Upper lobe of left lung (tissue), 6 donors: ENCODE results near the gene NOD1. TPM values are rescaled to one million over a fixed set of nuclear protein-coding genes. Genes with fewer than 3 reads are reported as not detected.

Source experiments
- ATAC-seq, 2 donors: fragments of 200-7000 bp; cut with Tn5 transposase; one replicate each; pipeline ENCODE4 v1.9.1; 2022; ENCODE audit warnings: mild to moderate bottlenecking in 2 of 2, moderate library complexity in 2 of 2; ENCODE audit not compliant: low FRiP score in 2 of 2
- DNase-seq, 2 donors: peaks; one replicate each; pipeline ENCODE4 v3.0.0-alpha.2; 2019 to 2020
- H3K27ac ChIP-seq, 4 donors: fragments of 200-600 bp; sonication (generic); one replicate each; pipeline ENCODE4 v1.5.1; 2016 to 2019
- H3K27me3 ChIP-seq, 4 donors: fragments of 200-600 bp; sonication (generic); one replicate each; pipeline ENCODE4 v1.5.1; 2017 to 2019
- H3K36me3 ChIP-seq, 4 donors: fragments of 200-600 bp; sonication (generic); one replicate each; pipeline ENCODE4 v1.5.1; 2016 to 2019
- H3K4me1 ChIP-seq, 4 donors: fragments of 200-600 bp; sonication (generic); one replicate each; pipeline ENCODE4 v1.5.1; 2018 to 2019
- H3K4me3 ChIP-seq, 4 donors: fragments of 200-600 bp; sonication (generic); one replicate each; pipeline ENCODE4 v1.5.1; 2017 to 2019; ENCODE audit warnings: mild to moderate bottlenecking in 2 of 4, moderate library complexity in 1 of 4
- H3K9me3 ChIP-seq, 4 donors: fragments of 200-600 bp; sonication (generic); one replicate each; pipeline ENCODE4 v1.5.1; 2018 to 2019
- EP300 ChIP-seq, 4 donors: sonication (generic); formaldehyde crosslinking; IDR thresholded peaks; one replicate each; pipeline ENCODE4 v1.5.1; 2017; ENCODE audit warnings: antibody characterized with exemption in 4 of 4, control low read depth in 2 of 4
- POLR2A ChIP-seq, 4 donors: fragments of 450-650 bp; IDR thresholded peaks; one replicate each; pipeline ENCODE4 v1.5.1; 2016 to 2017; ENCODE audit warnings: antibody characterized with exemption in 4 of 4, mild to moderate bottlenecking in 2 of 4
- POLR2AphosphoS5 ChIP-seq, 2 donors: sonication (generic); formaldehyde crosslinking; IDR thresholded peaks; one replicate each; pipeline ENCODE4 v1.5.1; 2017; ENCODE audit warnings: antibody characterized with exemption in 2 of 2
- WGBS, 2 donors: methylation state at CpG; one replicate each; pipeline ENCODE4 v1.1.5; 2017 to 2018; 5-methylcytosine and 5-hydroxymethylcytosine counted together
- total RNA-seq, 6 donors: library from RNA; depleted of rRNA in 4 of 6; stranded (reverse); fragments of >200 nt in 4 of 6; gene quantifications; one replicate each; pipeline versions ENCODE4 v1.1.0 to v1.2.1, GENCODE V29; 2016 to 2021
- TF ChIP-seq, protein P1 (sequence below), 6 experiments: fragments of 450-650 bp in 4 of 6; fragments of 200-600 bp in 2 of 6; sonication (generic) in 2 of 6; IDR thresholded peaks; one replicate each; pipeline ENCODE4 v1.5.1; 2016 to 2019; ENCODE audit warnings: antibody characterized with exemption in 6 of 6
- donor health status: DM: no; HTN: no; CAD: no; lungs with moderate emphysema.
- donor health status: DM: no; HTN: yes; CAD: no; lungs with severe emphysema.

The NOD1 gene
- total RNA-seq, 6 donors from 2014 or later = 24.7 to 71.2 (median 38.0) TPM

DNA sequence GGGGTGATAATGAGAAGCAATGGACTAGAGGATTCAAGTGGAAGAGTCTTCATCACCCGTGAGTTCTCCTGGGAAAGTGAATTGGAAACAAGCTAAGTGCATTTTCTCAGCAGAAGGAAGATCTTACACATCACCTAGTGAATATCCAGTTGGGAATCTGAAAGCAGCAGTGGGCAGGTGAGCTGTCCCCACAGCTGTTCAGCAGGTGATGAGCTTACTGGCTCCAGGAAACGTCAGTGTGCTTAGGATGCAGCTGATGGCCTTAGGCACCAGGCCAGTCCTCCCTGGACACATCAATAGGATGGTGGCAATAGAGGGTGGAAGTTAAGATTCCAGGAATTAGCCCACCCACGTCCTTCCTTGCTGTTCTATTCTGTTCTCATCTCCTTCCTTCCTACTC lies 66.7 kb downstream of the NOD1 start:
- ATAC-seq = no peak
- peaks cover 0 to 8% (median 2%) of the 10 kb centered on the region in 4 donors for H3K4me1 ChIP-seq
- WGBS, 2 donors = 70 to 76% methylated on average over 3 of the region's 3 CpGs

DNA sequence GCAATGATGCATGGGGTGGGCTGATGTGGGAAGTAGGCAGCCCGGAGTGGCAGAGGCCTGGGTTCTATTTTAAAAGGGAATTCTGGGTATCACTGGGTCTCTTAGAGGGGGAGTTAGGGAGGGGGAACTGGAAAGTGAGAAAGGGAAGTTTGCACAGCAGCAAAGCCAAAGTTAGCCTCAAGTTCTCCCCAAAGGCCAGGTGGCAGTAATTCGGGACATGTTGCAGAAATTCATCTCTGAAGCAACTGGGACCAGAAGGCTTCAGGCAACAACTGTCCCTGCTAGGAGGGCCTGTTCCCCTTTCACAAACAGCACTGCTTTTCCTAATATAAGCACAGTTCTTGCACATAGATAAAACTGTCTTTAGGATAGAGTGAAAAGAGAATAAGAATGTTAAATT lies 67.4 kb downstream of the NOD1 start:
- H3K4me3 ChIP-seq = no peak overlapping the region
- ATAC-seq (no peak), DNase-seq (no peak)
- H3K27me3 ChIP-seq = no peaks in the 10 kb centered on the region
- TF ChIP-seq POLR2AphosphoS5 (IDR thresholded peaks at IDR 0.05) (no peak), POLR2A (IDR thresholded peaks at IDR 0.05) (no peak), EP300 (IDR thresholded peaks at IDR 0.05) (no peak)
- TF ChIP-seq, protein P1, sequence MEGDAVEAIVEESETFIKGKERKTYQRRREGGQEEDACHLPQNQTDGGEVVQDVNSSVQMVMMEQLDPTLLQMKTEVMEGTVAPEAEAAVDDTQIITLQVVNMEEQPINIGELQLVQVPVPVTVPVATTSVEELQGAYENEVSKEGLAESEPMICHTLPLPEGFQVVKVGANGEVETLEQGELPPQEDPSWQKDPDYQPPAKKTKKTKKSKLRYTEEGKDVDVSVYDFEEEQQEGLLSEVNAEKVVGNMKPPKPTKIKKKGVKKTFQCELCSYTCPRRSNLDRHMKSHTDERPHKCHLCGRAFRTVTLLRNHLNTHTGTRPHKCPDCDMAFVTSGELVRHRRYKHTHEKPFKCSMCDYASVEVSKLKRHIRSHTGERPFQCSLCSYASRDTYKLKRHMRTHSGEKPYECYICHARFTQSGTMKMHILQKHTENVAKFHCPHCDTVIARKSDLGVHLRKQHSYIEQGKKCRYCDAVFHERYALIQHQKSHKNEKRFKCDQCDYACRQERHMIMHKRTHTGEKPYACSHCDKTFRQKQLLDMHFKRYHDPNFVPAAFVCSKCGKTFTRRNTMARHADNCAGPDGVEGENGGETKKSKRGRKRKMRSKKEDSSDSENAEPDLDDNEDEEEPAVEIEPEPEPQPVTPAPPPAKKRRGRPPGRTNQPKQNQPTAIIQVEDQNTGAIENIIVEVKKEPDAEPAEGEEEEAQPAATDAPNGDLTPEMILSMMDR (IDR thresholded peaks at IDR 0.05) = no peak
- H3K4me1 ChIP-seq = peaks cover 0 to 8% (median 2%) of the 10 kb centered on the region in 4 donors
- H3K27ac ChIP-seq = no peak overlapping the region
- H3K9me3 ChIP-seq = no peaks in the 10 kb centered on the region
- H3K36me3 ChIP-seq = no peaks in the 10 kb centered on the region
- WGBS, 2 donors = 76 to 78% methylated on average over 2 of the region's 2 CpGs

More for the DNA sequence above, 66.7 kb downstream of the NOD1 start:
- Histone ChIP-seq H3K36me3 (no peaks in the 10 kb centered on the region), H3K27ac (no peak overlapping the region), H3K27me3 (no peaks in the 10 kb centered on the region), H3K4me3 (no peak overlapping the region), H3K9me3 (no peaks in the 10 kb centered on the region)
- TF ChIP-seq POLR2A (IDR thresholded peaks at IDR 0.05) (no peak), POLR2AphosphoS5 (IDR thresholded peaks at IDR 0.05) (no peak), EP300 (IDR thresholded peaks at IDR 0.05) (no peak)
- TF ChIP-seq, protein P1 (IDR thresholded peaks at IDR 0.05) = no peak
- no peak for DNase-seq

DNA sequence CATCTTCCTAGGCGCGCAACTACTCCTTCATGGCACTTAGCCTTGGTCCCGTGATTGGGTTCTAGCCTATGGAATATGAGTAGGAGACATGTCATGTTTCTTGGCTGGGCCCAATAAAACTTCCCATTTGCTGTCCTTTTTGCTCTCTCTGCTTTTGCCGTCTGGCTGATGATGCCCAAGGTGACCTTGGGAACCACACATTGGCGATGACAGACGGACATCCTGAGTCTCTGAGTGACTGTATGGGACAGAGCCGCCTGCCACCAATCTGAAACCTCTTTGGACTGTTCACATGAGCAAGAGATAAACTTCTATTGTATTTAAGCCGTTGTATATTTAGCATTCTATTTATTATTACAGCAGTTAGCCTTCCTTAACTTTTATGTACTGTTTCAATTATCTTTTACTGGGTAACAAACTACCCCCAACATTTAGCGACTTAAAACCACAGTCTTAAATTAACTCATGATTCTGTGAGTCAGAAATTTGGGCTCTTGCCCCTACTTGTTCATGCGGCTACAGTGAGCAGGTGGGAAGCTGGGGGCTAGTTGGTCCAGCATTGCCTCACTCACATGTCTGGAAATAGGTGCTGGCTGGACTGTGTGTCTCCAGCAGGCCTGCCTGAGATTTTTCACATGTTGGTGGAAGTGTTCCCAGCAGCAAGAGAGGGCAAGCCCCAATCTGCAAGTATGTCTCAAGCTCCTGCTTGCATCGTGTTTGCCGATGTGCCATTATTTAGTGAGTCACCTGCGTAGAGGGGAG lies 71.7 kb downstream of the NOD1 start:
- no peak overlapping the region for H3K27ac ChIP-seq
- TF ChIP-seq EP300 (IDR thresholded peaks at IDR 0.05) (no peak), POLR2AphosphoS5 (IDR thresholded peaks at IDR 0.05) (no peak), POLR2A (IDR thresholded peaks at IDR 0.05) (no peak)
- TF ChIP-seq, protein P1 (IDR thresholded peaks at IDR 0.05) = no peak
- 90 to 93% methylated on average over 13 of the region's 13 CpGs for WGBS, 2 donors
- H3K4me1 ChIP-seq = no peaks in the 10 kb centered on the region
- DNase-seq (no peak), ATAC-seq (no peak)
- H3K36me3 ChIP-seq = no peaks in the 10 kb centered on the region
- no peaks in the 10 kb centered on the region for H3K27me3 ChIP-seq
- H3K9me3 ChIP-seq = no peaks in the 10 kb centered on the region
- H3K4me3 ChIP-seq = no peak overlapping the region

DNA sequence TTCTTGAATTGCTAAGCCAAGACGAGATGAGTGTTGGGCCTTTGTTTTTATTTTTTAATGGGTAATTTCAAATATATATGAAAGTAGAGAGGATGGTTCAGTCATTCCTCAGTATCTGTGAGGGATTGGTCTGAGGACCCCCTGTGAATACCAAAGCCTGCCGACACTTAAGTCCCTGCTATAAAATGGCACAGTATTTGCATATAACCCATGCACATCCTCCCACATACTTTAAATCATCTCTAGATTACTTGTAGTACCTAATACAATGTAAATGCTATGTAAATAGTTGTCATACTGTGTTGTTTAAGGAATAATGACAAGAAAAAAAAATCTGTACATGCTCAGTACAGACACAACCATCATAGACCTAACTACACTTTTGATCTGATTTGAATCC lies 73.4 kb downstream of the NOD1 start:
- Histone ChIP-seq H3K27me3 (no peaks in the 10 kb centered on the region), H3K4me3 (no peak overlapping the region), H3K27ac (no peak overlapping the region), H3K9me3 (no peaks in the 10 kb centered on the region), H3K4me1 (no peaks in the 10 kb centered on the region), H3K36me3 (no peaks in the 10 kb centered on the region)
- 98 to 100% methylated on average over 2 of the region's 2 CpGs for WGBS, 2 donors
- ATAC-seq (no peak), DNase-seq (no peak)
- TF ChIP-seq EP300 (IDR thresholded peaks at IDR 0.05) = no peak
- TF ChIP-seq, protein P1 (IDR thresholded peaks at IDR 0.05) = no peak
- no peak for TF ChIP-seq POLR2AphosphoS5 (IDR thresholded peaks at IDR 0.05)
- no peak for TF ChIP-seq POLR2A (IDR thresholded peaks at IDR 0.05)

DNA sequence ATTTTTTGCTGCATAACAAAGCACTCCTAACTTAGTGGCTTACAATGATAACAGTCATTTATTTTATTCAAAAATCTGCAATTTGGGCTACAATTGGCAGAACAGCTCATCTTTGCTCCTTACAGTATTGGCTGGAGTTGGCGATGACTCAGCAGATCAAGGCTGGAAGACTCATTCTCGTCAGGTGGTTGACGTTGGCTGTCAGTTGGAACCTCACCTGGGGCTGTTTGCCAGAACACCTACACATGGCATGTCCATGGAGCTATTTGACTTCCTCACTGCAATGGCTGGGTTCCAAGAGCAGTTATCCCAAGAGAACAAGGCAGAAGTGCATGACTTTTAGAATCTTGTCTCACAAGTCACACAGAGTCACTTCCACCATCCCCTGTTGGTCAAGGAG lies 75.1 kb downstream of the NOD1 start:
- H3K4me3 ChIP-seq = no peak overlapping the region
- no peaks in the 10 kb centered on the region for H3K36me3 ChIP-seq
- DNase-seq (no peak), ATAC-seq (no peak)
- TF ChIP-seq POLR2A (IDR thresholded peaks at IDR 0.05) (no peak), POLR2AphosphoS5 (IDR thresholded peaks at IDR 0.05) (no peak), EP300 (IDR thresholded peaks at IDR 0.05) (no peak)
- TF ChIP-seq, protein P1 (IDR thresholded peaks at IDR 0.05) = no peak
- no peaks in the 10 kb centered on the region for H3K4me1 ChIP-seq
- WGBS, 2 donors = 95 to 98% methylated on average over 3 of the region's 3 CpGs
- H3K27ac ChIP-seq = no peak overlapping the region
- H3K27me3 ChIP-seq = no peaks in the 10 kb centered on the region
- no peaks in the 10 kb centered on the region for H3K9me3 ChIP-seq
